ENCODE data around the gene MEOX1.

Gene MEOX1

GRCh38 chr17:43661699-43662412, at the start of gene MEOX1:
TSS of gene MEOX1 (minus strand) at chr17:43661922. CDS start at chr17:43661534, 388 bp downstream.
- Mint-ChIP-seq H3K27me3 (no peaks in the 10 kb centered on the region), H3K4me3 (peak within 1 kb of the TSS; percentile 64), H3K27ac (peak within 1 kb of the TSS; percentile 68)

GRCh38 chr17:43710101-43710500, 48.4 kb upstream of the MEOX1 start:
- Mint-ChIP-seq H3K4me1 (ENCODE audit: low read depth) (peaks cover 12% of the 10 kb centered on the region), H3K27me3 (peaks cover 28% of the 10 kb centered on the region)

More at GRCh38 chr17:43661699-43662412, at the start of gene MEOX1:
- Mint-ChIP-seq H3K4me1 (ENCODE audit: low read depth) (peaks cover 30% of the 10 kb centered on the region), H3K9me3 (ENCODE audit: low read depth) (no peaks in the 10 kb centered on the region), H3K36me3 (no peaks in the 10 kb centered on the region)

GRCh38 chr17:43709210-43709609, 47.5 kb upstream of the MEOX1 start:
- H3K36me3 Mint-ChIP-seq, result no peaks in the 10 kb centered on the region
- H3K4me3 Mint-ChIP-seq, result no peak overlapping the region
- H3K9me3 Mint-ChIP-seq (ENCODE audit: low read depth), result no peaks in the 10 kb centered on the region
- H3K27me3 Mint-ChIP-seq, result peaks cover 21% of the 10 kb centered on the region
- H3K27ac Mint-ChIP-seq, result no peak overlapping the region
- peaks cover 8% of the 10 kb centered on the region for H3K4me1 Mint-ChIP-seq (ENCODE audit: low read depth)

More at GRCh38 chr17:43710101-43710500, 48.4 kb upstream of the MEOX1 start:
- Mint-ChIP-seq H3K4me3 (no peak overlapping the region), H3K36me3 (no peaks in the 10 kb centered on the region), H3K9me3 (ENCODE audit: low read depth) (no peaks in the 10 kb centered on the region), H3K27ac (no peak overlapping the region)

- Mint-ChIP-seq H3K4me1 (ENCODE audit: low read depth) (peaks cover 5% of the 10 kb centered on the region), H3K36me3 (peaks cover 2% of the 10 kb centered on the region), H3K9me3 (ENCODE audit: low read depth) (no peaks in the 10 kb centered on the region), H3K27me3 (peaks cover 16% of the 10 kb centered on the region), H3K27ac (no peak overlapping the region), H3K4me3 (no peak overlapping the region)
Measured at GRCh38 chr17:43707184-43707583, 45.5 kb upstream of the MEOX1 start.

GRCh38 chr17:43706235-43706634, 44.5 kb upstream of the MEOX1 start:
- no peak overlapping the region for H3K27ac Mint-ChIP-seq
- H3K9me3 Mint-ChIP-seq (ENCODE audit: low read depth), result no peaks in the 10 kb centered on the region
- peaks cover 14% of the 10 kb centered on the region for H3K27me3 Mint-ChIP-seq
- peaks cover 9% of the 10 kb centered on the region for H3K4me1 Mint-ChIP-seq (ENCODE audit: low read depth)
- H3K4me3 Mint-ChIP-seq, result no peak overlapping the region
- H3K36me3 Mint-ChIP-seq, result peaks cover 2% of the 10 kb centered on the region

GRCh38 chr17:43703630-43704029, 41.9 kb upstream of the MEOX1 start:
- Mint-ChIP-seq H3K36me3 (peaks cover 2% of the 10 kb centered on the region), H3K4me1 (ENCODE audit: low read depth) (peaks cover 11% of the 10 kb centered on the region), H3K9me3 (ENCODE audit: low read depth) (no peaks in the 10 kb centered on the region), H3K27me3 (peaks cover 4% of the 10 kb centered on the region), H3K4me3 (no peak overlapping the region), H3K27ac (no peak overlapping the region)

GRCh38 chr17:43702637-43703036, 40.9 kb upstream of the MEOX1 start:
- no peak overlapping the region for H3K4me3 Mint-ChIP-seq
- H3K9me3 Mint-ChIP-seq (ENCODE audit: low read depth), result no peaks in the 10 kb centered on the region
- peaks cover 11% of the 10 kb centered on the region for H3K4me1 Mint-ChIP-seq (ENCODE audit: low read depth)
- peaks cover 2% of the 10 kb centered on the region for H3K36me3 Mint-ChIP-seq
- peaks cover 4% of the 10 kb centered on the region for H3K27me3 Mint-ChIP-seq
- no peak overlapping the region for H3K27ac Mint-ChIP-seq

GRCh38 chr17:43701318-43701743, 39.6 kb upstream of the MEOX1 start:
- peak overlapping the region; percentile 40 for H3K4me3 Mint-ChIP-seq
- no peaks in the 10 kb centered on the region for H3K9me3 Mint-ChIP-seq (ENCODE audit: low read depth)
- H3K27me3 Mint-ChIP-seq, result peaks cover 4% of the 10 kb centered on the region
- H3K27ac Mint-ChIP-seq, result no peak overlapping the region
- peaks cover 2% of the 10 kb centered on the region for H3K36me3 Mint-ChIP-seq
- H3K4me1 Mint-ChIP-seq (ENCODE audit: low read depth), result peaks cover 11% of the 10 kb centered on the region

GRCh38 chr17:43699438-43699756, 37.7 kb upstream of the MEOX1 start:
- Mint-ChIP-seq H3K27ac (no peak overlapping the region), H3K27me3 (peaks cover 4% of the 10 kb centered on the region), H3K36me3 (peaks cover 2% of the 10 kb centered on the region), H3K4me1 (ENCODE audit: low read depth) (peaks cover 11% of the 10 kb centered on the region), H3K9me3 (ENCODE audit: low read depth) (no peaks in the 10 kb centered on the region), H3K4me3 (no peak overlapping the region)

GRCh38 chr17:43698678-43699437, 37.1 kb upstream of the MEOX1 start:
- H3K27ac Mint-ChIP-seq, result no peak overlapping the region
- no peak overlapping the region for H3K4me3 Mint-ChIP-seq

GRCh38 chr17:43697937-43698336, 36.2 kb upstream of the MEOX1 start:
- H3K4me3 Mint-ChIP-seq, result no peak overlapping the region
- peaks cover 4% of the 10 kb centered on the region for H3K27me3 Mint-ChIP-seq
- H3K36me3 Mint-ChIP-seq, result peaks cover 2% of the 10 kb centered on the region
- H3K9me3 Mint-ChIP-seq (ENCODE audit: low read depth), result no peaks in the 10 kb centered on the region
- peaks cover 10% of the 10 kb centered on the region for H3K4me1 Mint-ChIP-seq (ENCODE audit: low read depth)
- no peak overlapping the region for H3K27ac Mint-ChIP-seq

More at GRCh38 chr17:43698678-43699437, 37.1 kb upstream of the MEOX1 start:
- peaks cover 2% of the 10 kb centered on the region for H3K36me3 Mint-ChIP-seq
- peaks cover 11% of the 10 kb centered on the region for H3K4me1 Mint-ChIP-seq (ENCODE audit: low read depth)
- H3K9me3 Mint-ChIP-seq (ENCODE audit: low read depth), result no peaks in the 10 kb centered on the region
- peaks cover 4% of the 10 kb centered on the region for H3K27me3 Mint-ChIP-seq

- H3K9me3 Mint-ChIP-seq (ENCODE audit: low read depth), result no peaks in the 10 kb centered on the region
- no peak overlapping the region for H3K4me3 Mint-ChIP-seq
- H3K27ac Mint-ChIP-seq, result no peak overlapping the region
- no peaks in the 10 kb centered on the region for H3K36me3 Mint-ChIP-seq
- H3K27me3 Mint-ChIP-seq, result peaks cover 2% of the 10 kb centered on the region
- H3K4me1 Mint-ChIP-seq (ENCODE audit: low read depth), result peaks cover 6% of the 10 kb centered on the region
Measured at GRCh38 chr17:43696891-43697290, 35.2 kb upstream of the MEOX1 start.

GRCh38 chr17:43695970-43696865, 34.5 kb upstream of the MEOX1 start:
- H3K36me3 Mint-ChIP-seq, result no peaks in the 10 kb centered on the region
- H3K9me3 Mint-ChIP-seq (ENCODE audit: low read depth), result no peaks in the 10 kb centered on the region
- H3K4me1 Mint-ChIP-seq (ENCODE audit: low read depth), result peaks cover 2% of the 10 kb centered on the region
- no peak overlapping the region for H3K27ac Mint-ChIP-seq
- H3K27me3 Mint-ChIP-seq, result peaks cover 1% of the 10 kb centered on the region
- no peak overlapping the region for H3K4me3 Mint-ChIP-seq

GRCh38 chr17:43694081-43694870, 32.6 kb upstream of the MEOX1 start:
- H3K9me3 Mint-ChIP-seq (ENCODE audit: low read depth), result no peaks in the 10 kb centered on the region
- no peak overlapping the region for H3K27ac Mint-ChIP-seq
- H3K36me3 Mint-ChIP-seq, result no peaks in the 10 kb centered on the region
- no peaks in the 10 kb centered on the region for H3K4me1 Mint-ChIP-seq (ENCODE audit: low read depth)
- H3K27me3 Mint-ChIP-seq, result no peaks in the 10 kb centered on the region
- no peak overlapping the region for H3K4me3 Mint-ChIP-seq

Measured in activated naive CD8-positive, alpha-beta T cell (primary cell).